Lower lobe of right lung (tissue), 2 donors: ENCODE data around the gene NFATC1. TPM values are rescaled to one million over a fixed set of nuclear protein-coding genes. Genes with fewer than 3 reads are reported as not detected.

ENCODE experiments used
- ATAC-seq, 2 donors: fragments of 200-7000 bp; cut with Tn5 transposase; one replicate each; pipeline ENCODE4 v1.9.1; 2020 to 2022; ENCODE audit warnings: mild to moderate bottlenecking in 2 of 2, moderate library complexity in 2 of 2
- DNase-seq: peaks from one replicate; pipeline ENCODE4 v3.0.0-alpha.2; 2020
- H3K27ac ChIP-seq: fragments of 200-600 bp; one replicate; pipeline ENCODE4 v1.8.0; 2022
- H3K27me3 ChIP-seq: fragments of 200-600 bp; one replicate; pipeline ENCODE4 v1.8.0; 2022; ENCODE audit warnings: low read depth
- H3K36me3 ChIP-seq: fragments of 200-600 bp; one replicate; pipeline ENCODE4 v1.8.0; 2022; ENCODE audit warnings: mild to moderate bottlenecking
- H3K4me1 ChIP-seq: fragments of 200-600 bp; one replicate; pipeline ENCODE4 v1.8.0; 2022
- H3K4me3 ChIP-seq: fragments of 200-600 bp; one replicate; pipeline ENCODE4 v1.8.0; 2022; ENCODE audit warnings: mild to moderate bottlenecking
- H3K9me3 ChIP-seq: fragments of 200-600 bp; one replicate; pipeline ENCODE4 v1.8.0; 2022
- CTCF ChIP-seq: fragments of 200-600 bp; IDR thresholded peaks from one replicate; pipeline ENCODE4 v1.8.0; 2022; ENCODE audit warnings: antibody characterized with exemption, mild to moderate bottlenecking
- intact Hi-C: fragments of 100-400 bp; cut with DNase I; formaldehyde crosslinking; loops from one replicate; pipeline ENCODE4 v1.11.0; 2022
- total RNA-seq: library from RNA; stranded (reverse); fragmentation: NEBNext Ultra II Directional; extraction: Animal tissue kit (Norgen Biotek cat#: 25700); gene quantifications from one replicate; pipeline ENCODE4 v1.2.1, GENCODE V29; 2021
- donor health status: DM: no; HTN: yes; CAD: no; lungs with severe emphysema.

The NFATC1 gene
- total RNA-seq, 1 donor from 2014 or later, result 21.4 TPM

GRCh38 chr18:79445696-79446561 is 50.2 kb downstream of the NFATC1 start:
- no peak for TF ChIP-seq CTCF
- H3K9me3 ChIP-seq, result no peaks in the 10 kb centered on the region
- H3K36me3 ChIP-seq, result peaks cover 26% of the 10 kb centered on the region
- intact Hi-C loops, result no loop called here
- no peak for DNase-seq
- H3K27me3 ChIP-seq, result no peaks in the 10 kb centered on the region
- ATAC-seq, result no peak
- no peaks in the 10 kb centered on the region for H3K4me1 ChIP-seq
- no peak overlapping the region for H3K27ac ChIP-seq
- no peak overlapping the region for H3K4me3 ChIP-seq

- no peaks in the 10 kb centered on the region for H3K9me3 ChIP-seq
- no peaks in the 10 kb centered on the region for H3K4me1 ChIP-seq
- H3K36me3 ChIP-seq, result peaks cover 36% of the 10 kb centered on the region
- no peak for DNase-seq
- TF ChIP-seq CTCF, result no peak
- intact Hi-C loops, result no loop called here
- no peaks in the 10 kb centered on the region for H3K27me3 ChIP-seq
- no peak for ATAC-seq
- no peak overlapping the region for H3K27ac ChIP-seq
- H3K4me3 ChIP-seq, result no peak overlapping the region
These were observed 51.2 kb downstream of the NFATC1 start for GRCh38 chr18:79446931-79447330.

GRCh38 chr18:79447703-79448367 is 52.1 kb downstream of the NFATC1 start:
- no peak for TF ChIP-seq CTCF
- H3K27ac ChIP-seq, result no peak overlapping the region
- no peak overlapping the region for H3K4me3 ChIP-seq
- H3K36me3 ChIP-seq, result peaks cover 45% of the 10 kb centered on the region
- H3K27me3 ChIP-seq, result no peaks in the 10 kb centered on the region
- H3K4me1 ChIP-seq, result no peaks in the 10 kb centered on the region
- DNase-seq (no peak), ATAC-seq (no peak)
- intact Hi-C loops, result no loop called here
- no peaks in the 10 kb centered on the region for H3K9me3 ChIP-seq

- intact Hi-C loops, result no loop called here
- DNase-seq (no peak), ATAC-seq (no peak)
- Histone ChIP-seq H3K4me3 (no peak overlapping the region), H3K9me3 (no peaks in the 10 kb centered on the region), H3K4me1 (peaks cover 5% of the 10 kb centered on the region), H3K27me3 (no peaks in the 10 kb centered on the region), H3K36me3 (peaks cover 53% of the 10 kb centered on the region), H3K27ac (no peak overlapping the region)
- TF ChIP-seq CTCF, result no peak
These were observed 52.9 kb downstream of the NFATC1 start for GRCh38 chr18:79448621-79449020.

GRCh38 chr18:79449551-79450288 is 54.0 kb downstream of the NFATC1 start:
- H3K36me3 ChIP-seq, result peaks cover 58% of the 10 kb centered on the region
- ATAC-seq (no peak), DNase-seq (no peak)
- H3K9me3 ChIP-seq, result no peaks in the 10 kb centered on the region
- no peak for TF ChIP-seq CTCF
- H3K4me1 ChIP-seq, result peaks cover 15% of the 10 kb centered on the region
- H3K27me3 ChIP-seq, result no peaks in the 10 kb centered on the region
- H3K27ac ChIP-seq, result no peak overlapping the region
- H3K4me3 ChIP-seq, result no peak overlapping the region
- intact Hi-C loops, result no loop called here
